Breast epithelium (tissue), 4 donors: Measurements from ENCODE around the gene PRR33. TPM values are rescaled to one million over a fixed set of nuclear protein-coding genes. Genes with fewer than 3 reads are reported as not detected.

Experiments
- DNase-seq, 2 donors: peaks; one replicate each; pipeline ENCODE4 v3.0.0-alpha.2; 2019; ENCODE audit warnings: low spot score in 2 of 2
- H3K27ac ChIP-seq, 2 donors: fragments of 200-600 bp; sonication (generic) in 1 of 2; one replicate each; pipeline ENCODE4 v1.5.1; 2016 to 2019; ENCODE audit warnings: mild to moderate bottlenecking in 1 of 2
- H3K27me3 ChIP-seq, 2 donors: fragments of 200-600 bp; sonication (generic) in 1 of 2; one replicate each; pipeline versions ENCODE4 v1.5.1 to v1.6.0; 2017 to 2019; ENCODE audit warnings: control low read depth in 1 of 2, mild to moderate bottlenecking in 1 of 2
- H3K36me3 ChIP-seq: fragments of 200-600 bp; one replicate; pipeline ENCODE4 v1.5.1; 2019
- H3K4me1 ChIP-seq, 2 donors: fragments of 200-600 bp; sonication (generic); one replicate each; pipeline ENCODE4 v1.5.1; 2016 to 2019; ENCODE audit warnings: control low read depth in 1 of 2
- H3K4me3 ChIP-seq, 3 donors: fragments of 200-600 bp; sonication (generic); 1 replicate in 2 of 3; 2 replicates in 1 of 3; pipeline ENCODE4 v1.5.1; 2016 to 2019; ENCODE audit warnings: mild to moderate bottlenecking in 3 of 3, moderate library complexity in 2 of 3
- H3K9me3 ChIP-seq, 2 donors: fragments of 200-600 bp; sonication (generic) in 1 of 2; one replicate each; pipeline ENCODE4 v1.5.1; 2016 to 2019; ENCODE audit warnings: control low read depth in 1 of 2
- CTCF ChIP-seq, 3 donors: fragments of 450-650 bp; IDR thresholded peaks; one replicate each; pipeline ENCODE4 v1.5.1; 2016 to 2017; ENCODE audit warnings: antibody characterized with exemption in 3 of 3, mild to moderate bottlenecking in 3 of 3, moderate library complexity in 3 of 3
- POLR2A ChIP-seq: fragments of 450-650 bp; IDR thresholded peaks from one replicate; pipeline ENCODE4 v1.6.1; 2016; ENCODE audit warnings: antibody characterized with exemption, mild to moderate bottlenecking, moderate library complexity
- POLR2AphosphoS5 ChIP-seq, 3 donors: sonication (generic); formaldehyde crosslinking; IDR thresholded peaks; one replicate each; pipeline ENCODE4 v1.6.1; 2017; ENCODE audit warnings: antibody characterized with exemption in 3 of 3
- intact Hi-C: fragments of 100-400 bp; cut with DNase I; formaldehyde crosslinking; loops from one replicate; pipeline ENCODE4 v1.15.1; 2023; ENCODE audit warnings: low total_unique reads
- total RNA-seq, 3 donors: library from RNA; depleted of rRNA; stranded (reverse); fragments of >200 nt; gene quantifications; one replicate each; pipeline ENCODE4 v1.1.0, GENCODE V29; 2016

PRR33 gene
- total RNA-seq, 3 donors from 2014 or later: not detected

- no peak for DNase-seq
- peak overlapping the region; percentile 40 to 55 (median 40) for H3K4me3 ChIP-seq
- peaks cover 9 to 12% of the 10 kb centered on the region in 2 donors for H3K4me1 ChIP-seq
- peak overlapping the region; percentile 60 to 97 for H3K27ac ChIP-seq
- no peaks in the 10 kb centered on the region for H3K36me3 ChIP-seq
- intact Hi-C loops: no loop called here
- H3K27me3 ChIP-seq: no peaks in the 10 kb centered on the region
- no peaks in the 10 kb centered on the region for H3K9me3 ChIP-seq
- TF ChIP-seq POLR2A (no peak), POLR2AphosphoS5 (IDR thresholded peaks at IDR 0.05) (no peak), CTCF (IDR thresholded peaks at IDR 0.05) (no peak)
These were observed 22.9 kb downstream of the PRR33 start for GRCh38 chr11:1868636-1869291.

- no peaks in the 10 kb centered on the region for H3K36me3 ChIP-seq
- no peak for DNase-seq
- intact Hi-C loops: no loop called here
- no peaks in the 10 kb centered on the region for H3K27me3 ChIP-seq
- no peak for TF ChIP-seq POLR2A
- TF ChIP-seq POLR2AphosphoS5 (IDR thresholded peaks at IDR 0.05): no peak
- TF ChIP-seq CTCF (IDR thresholded peaks at IDR 0.05): no peak
- H3K9me3 ChIP-seq: no peaks in the 10 kb centered on the region
- H3K27ac ChIP-seq: peak overlapping the region; percentile 60 to 97
- H3K4me1 ChIP-seq: peaks cover 9 to 17% of the 10 kb centered on the region in 2 donors
- peak overlapping the region; percentile 40 to 55 (median 40) for H3K4me3 ChIP-seq
These were observed 23.5 kb downstream of the PRR33 start for GRCh38 chr11:1868056-1868635.

GRCh38 chr11:1867381-1867780 is 24.3 kb downstream of the PRR33 start:
- H3K9me3 ChIP-seq: no peaks in the 10 kb centered on the region
- intact Hi-C loops: no loop called here
- no peak for DNase-seq
- no peaks in the 10 kb centered on the region for H3K27me3 ChIP-seq
- peaks cover 9 to 17% of the 10 kb centered on the region in 2 donors for H3K4me1 ChIP-seq
- H3K36me3 ChIP-seq: no peaks in the 10 kb centered on the region
- H3K27ac ChIP-seq: peak overlapping the region in 1 of 2 donors; percentile 97
- TF ChIP-seq POLR2A (no peak), POLR2AphosphoS5 (IDR thresholded peaks at IDR 0.05) (no peak), CTCF (IDR thresholded peaks at IDR 0.05) (no peak)
- no peak overlapping the region for H3K4me3 ChIP-seq

GRCh38 chr11:1866776-1867175 is 24.9 kb downstream of the PRR33 start:
- H3K4me3 ChIP-seq: peak overlapping the region in 1 of 3 donors; percentile 11
- no peaks in the 10 kb centered on the region for H3K9me3 ChIP-seq
- peaks cover 9 to 17% of the 10 kb centered on the region in 2 donors for H3K4me1 ChIP-seq
- DNase-seq: no peak
- H3K36me3 ChIP-seq: no peaks in the 10 kb centered on the region
- H3K27me3 ChIP-seq: no peaks in the 10 kb centered on the region
- TF ChIP-seq POLR2AphosphoS5 (IDR thresholded peaks at IDR 0.05) (no peak), POLR2A (no peak), CTCF (IDR thresholded peaks at IDR 0.05) (no peak)
- intact Hi-C loops: loop anchor here (1.0 kb wide), 1 partner anchor 44 kb away; no protein-coding TSS in a partner anchor
- peak overlapping the region; percentile 2 to 97 for H3K27ac ChIP-seq

GRCh38 chr11:1866226-1866625 is 25.5 kb downstream of the PRR33 start:
- Histone ChIP-seq H3K27me3 (no peaks in the 10 kb centered on the region), H3K4me1 (peaks cover 9 to 17% of the 10 kb centered on the region in 2 donors), H3K9me3 (no peaks in the 10 kb centered on the region), H3K36me3 (no peaks in the 10 kb centered on the region), H3K4me3 (no peak overlapping the region), H3K27ac (peak overlapping the region in 1 of 2 donors; percentile 97)
- no peak for DNase-seq
- TF ChIP-seq POLR2AphosphoS5 (IDR thresholded peaks at IDR 0.05) (no peak), POLR2A (no peak), CTCF (IDR thresholded peaks at IDR 0.05) (no peak)
- intact Hi-C loops: loop anchor here (1.0 kb wide), 1 partner anchor 44 kb away; no protein-coding TSS in a partner anchor
